Stimulated activated naive CD8-positive, alpha-beta T cell treated with anti-CD3 and anti-CD28 coated beads, Interleukin-15, amount 100 ng/mL, for 72 hours (primary cell): ENCODE results near the gene ABCB11.

Experiments used
- ATAC-seq: fragments of 150-1000 bp; cut with Tn5 transposase; 2 replicates; pipeline ENCODE4 v1.10.0; 2021; ENCODE audit warnings: mild to moderate bottlenecking, moderate library complexity
- DNase-seq, 2 donors: peaks; one replicate each; pipeline ENCODE4 v3.0.0; 2021 to 2022
- H3K27ac Mint-ChIP-seq, 2 donors: one replicate each; pipeline ENCODE4 v1.8.0; 2022; ENCODE audit warnings: mild to moderate bottlenecking in 2 of 2, mixed read lengths in 2 of 2, moderate library complexity in 2 of 2
- H3K27me3 Mint-ChIP-seq: one replicate; pipeline ENCODE4 v1.8.0; 2022; ENCODE audit warnings: mixed read lengths
- H3K4me1 Mint-ChIP-seq: one replicate; pipeline ENCODE4 v1.8.0; 2022; ENCODE audit warnings: mild to moderate bottlenecking, mixed read lengths
- H3K4me3 Mint-ChIP-seq, 2 donors: one replicate each; pipeline ENCODE4 v1.8.0; 2022; ENCODE audit warnings: mild to moderate bottlenecking in 2 of 2, mixed read lengths in 2 of 2, moderate library complexity in 1 of 2
- H3K9me3 Mint-ChIP-seq, 2 donors: one replicate each; pipeline ENCODE4 v1.8.0; 2022; ENCODE audit warnings: mixed read lengths in 2 of 2

The ABCB11 gene

GRCh38 chr2:169050476-169051240, 19.5 kb upstream of the ABCB11 start:
- Mint-ChIP-seq H3K4me1 (no peaks in the 10 kb centered on the region), H3K27me3 (no peaks in the 10 kb centered on the region), H3K4me3 (no peak overlapping the region), H3K27ac (no peak overlapping the region), H3K9me3 (peaks cover 11 to 14% of the 10 kb centered on the region in 2 donors)
- no peak for DNase-seq
- no peak for ATAC-seq

- no peak for ATAC-seq
- H3K9me3 Mint-ChIP-seq: peaks cover 0 to 10% of the 10 kb centered on the region in 2 donors
- H3K27me3 Mint-ChIP-seq: no peaks in the 10 kb centered on the region
- no peak overlapping the region for H3K27ac Mint-ChIP-seq
- H3K4me1 Mint-ChIP-seq: no peaks in the 10 kb centered on the region
- DNase-seq: no peak
- no peak overlapping the region for H3K4me3 Mint-ChIP-seq
Measured at GRCh38 chr2:169049142-169049541, 18.0 kb upstream of the ABCB11 start.

- DNase-seq: no peak
- H3K9me3 Mint-ChIP-seq: peaks cover 13 to 17% of the 10 kb centered on the region in 2 donors
- peak overlapping the region in 1 of 2 donors; percentile 56 for H3K27ac Mint-ChIP-seq
- no peaks in the 10 kb centered on the region for H3K27me3 Mint-ChIP-seq
- H3K4me1 Mint-ChIP-seq: no peaks in the 10 kb centered on the region
- no peak overlapping the region for H3K4me3 Mint-ChIP-seq
- ATAC-seq: no peak
Measured at GRCh38 chr2:169047256-169048250, 16.4 kb upstream of the ABCB11 start.

GRCh38 chr2:169046440-169047151, 15.5 kb upstream of the ABCB11 start:
- no peaks in the 10 kb centered on the region for H3K27me3 Mint-ChIP-seq
- no peak overlapping the region for H3K4me3 Mint-ChIP-seq
- H3K27ac Mint-ChIP-seq: no peak overlapping the region
- H3K9me3 Mint-ChIP-seq: peaks cover 23 to 25% of the 10 kb centered on the region in 2 donors
- H3K4me1 Mint-ChIP-seq: no peaks in the 10 kb centered on the region
- ATAC-seq (no peak), DNase-seq (no peak)

- Mint-ChIP-seq H3K4me3 (no peak overlapping the region), H3K27ac (no peak overlapping the region), H3K9me3 (peaks cover 23 to 27% of the 10 kb centered on the region in 2 donors), H3K27me3 (no peaks in the 10 kb centered on the region), H3K4me1 (peaks cover 7% of the 10 kb centered on the region)
- no peak for ATAC-seq
- no peak for DNase-seq
Measured at GRCh38 chr2:169042856-169043255, 11.7 kb upstream of the ABCB11 start.

- Mint-ChIP-seq H3K4me3 (no peak overlapping the region), H3K27ac (no peak overlapping the region), H3K27me3 (no peaks in the 10 kb centered on the region), H3K4me1 (peaks cover 7% of the 10 kb centered on the region), H3K9me3 (peaks cover 23 to 27% of the 10 kb centered on the region in 2 donors)
- ATAC-seq (no peak), DNase-seq (no peak)
Measured at GRCh38 chr2:169041594-169041993, 10.5 kb upstream of the ABCB11 start.

- DNase-seq (no peak), ATAC-seq (no peak)
- Mint-ChIP-seq H3K9me3 (peaks cover 23% of the 10 kb centered on the region in 2 donors), H3K4me1 (peaks cover 7% of the 10 kb centered on the region), H3K27me3 (no peaks in the 10 kb centered on the region), H3K27ac (no peak overlapping the region), H3K4me3 (no peak overlapping the region)
Measured at GRCh38 chr2:169039702-169040101, 8.6 kb upstream of the ABCB11 start.

GRCh38 chr2:169038338-169038757, 7.2 kb upstream of the ABCB11 start:
- H3K4me3 Mint-ChIP-seq: no peak overlapping the region
- ATAC-seq (peak; percentile 50), DNase-seq (no peak)
- H3K27me3 Mint-ChIP-seq: no peaks in the 10 kb centered on the region
- peaks cover 15 to 27% of the 10 kb centered on the region in 2 donors for H3K9me3 Mint-ChIP-seq
- H3K27ac Mint-ChIP-seq: no peak overlapping the region
- peaks cover 7% of the 10 kb centered on the region for H3K4me1 Mint-ChIP-seq

GRCh38 chr2:169036736-169037440, 5.8 kb upstream of the ABCB11 start:
- no peak for DNase-seq
- Mint-ChIP-seq H3K4me3 (no peak overlapping the region), H3K4me1 (peaks cover 7% of the 10 kb centered on the region), H3K27me3 (no peaks in the 10 kb centered on the region), H3K9me3 (peaks cover 5 to 19% of the 10 kb centered on the region in 2 donors), H3K27ac (no peak overlapping the region)
- no peak for ATAC-seq

- Mint-ChIP-seq H3K27me3 (no peaks in the 10 kb centered on the region), H3K4me3 (no peak overlapping the region)
Measured at GRCh38 chr2:169035887-169036286, 4.8 kb upstream of the ABCB11 start.

GRCh38 chr2:169034984-169035544, 3.9 kb upstream of the ABCB11 start:
- DNase-seq: no peak
- H3K27ac Mint-ChIP-seq: no peak overlapping the region

More at GRCh38 chr2:169035887-169036286, 4.8 kb upstream of the ABCB11 start:
- DNase-seq: no peak
- peaks cover 7% of the 10 kb centered on the region for H3K4me1 Mint-ChIP-seq
- no peak overlapping the region for H3K27ac Mint-ChIP-seq
- no peak for ATAC-seq
- H3K9me3 Mint-ChIP-seq: peaks cover 0 to 16% of the 10 kb centered on the region in 2 donors

GRCh38 chr2:169034256-169034655, 3.1 kb upstream of the ABCB11 start:
- Mint-ChIP-seq H3K27me3 (no peaks in the 10 kb centered on the region), H3K9me3 (peaks cover 0 to 16% of the 10 kb centered on the region in 2 donors), H3K27ac (no peak overlapping the region), H3K4me3 (no peak overlapping the region), H3K4me1 (peaks cover 7% of the 10 kb centered on the region)
- DNase-seq (no peak), ATAC-seq (no peak)

More at GRCh38 chr2:169034984-169035544, 3.9 kb upstream of the ABCB11 start:
- no peak overlapping the region for H3K4me3 Mint-ChIP-seq
- H3K9me3 Mint-ChIP-seq: peaks cover 0 to 16% of the 10 kb centered on the region in 2 donors
- H3K4me1 Mint-ChIP-seq: peaks cover 7% of the 10 kb centered on the region
- H3K27me3 Mint-ChIP-seq: no peaks in the 10 kb centered on the region
- no peak for ATAC-seq

- Mint-ChIP-seq H3K27ac (no peak overlapping the region), H3K27me3 (no peaks in the 10 kb centered on the region), H3K4me3 (no peak overlapping the region), H3K9me3 (peaks cover 0 to 14% of the 10 kb centered on the region in 2 donors), H3K4me1 (peaks cover 8% of the 10 kb centered on the region)
- ATAC-seq (no peak), DNase-seq (no peak)
Measured at GRCh38 chr2:169029341-169029740, 1.8 kb downstream of the ABCB11 start.

GRCh38 chr2:169027234-169027633, 3.9 kb downstream of the ABCB11 start:
- DNase-seq (no peak), ATAC-seq (no peak)
- no peak overlapping the region for H3K27ac Mint-ChIP-seq
- H3K27me3 Mint-ChIP-seq: no peaks in the 10 kb centered on the region
- peaks cover 8% of the 10 kb centered on the region for H3K4me1 Mint-ChIP-seq
- H3K4me3 Mint-ChIP-seq: no peak overlapping the region
- no peaks in the 10 kb centered on the region for H3K9me3 Mint-ChIP-seq
